ENCODE results near the gene GAS2L1.

DNA sequence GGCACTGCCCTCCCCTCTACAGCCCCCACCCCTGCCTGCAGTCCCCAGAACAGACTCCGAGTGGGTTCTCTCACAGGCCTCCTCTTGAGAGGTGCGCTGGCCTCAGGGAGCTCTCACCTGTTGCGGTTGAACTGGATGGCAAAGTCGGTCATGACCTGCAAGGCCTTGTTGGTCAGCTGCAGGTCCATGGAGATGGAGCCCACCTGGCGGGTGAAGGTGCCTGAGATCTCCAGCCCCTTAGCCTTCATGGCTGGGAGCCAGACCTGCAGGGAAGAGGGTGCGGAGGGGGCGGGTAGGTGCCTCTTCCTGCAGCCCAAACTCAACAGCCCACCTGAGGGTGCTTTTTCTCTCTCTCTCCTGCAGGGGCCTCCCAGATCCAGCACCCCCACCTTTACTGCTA lies 27.7 kb downstream of the GAS2L1 start:
- no peak for TF ChIP-seq EZH2 (IDR thresholded peaks at IDR 0.05)
- no peak for TF ChIP-seq POLR2AphosphoS5 (IDR thresholded peaks at IDR 0.05; ENCODE audit: borderline replicate concordance, low read depth, low read length)
